GM19351 (cell line): ENCODE data around the gene CNTN4.
"Not testable (repeated sequence)": the region's sequence is repeated elsewhere in the genome, so short reads cannot be mapped to it uniquely, and the experiment has no call there.

Experiments used
- ATAC-seq: cut with Tn5 transposase; IDR thresholded peaks from one replicate; pipeline ENCODE4 v1.9.1; 2021; ENCODE audit warnings: mild to moderate bottlenecking, moderate library complexity; ENCODE audit not compliant: unreplicated experiment

The CNTN4 gene

GRCh38 chr3:2098398-2099027, at the start of gene CNTN4:
CNTN4 (plus strand) TSS chr3:2098866.
- no peak for ATAC-seq

DNA sequence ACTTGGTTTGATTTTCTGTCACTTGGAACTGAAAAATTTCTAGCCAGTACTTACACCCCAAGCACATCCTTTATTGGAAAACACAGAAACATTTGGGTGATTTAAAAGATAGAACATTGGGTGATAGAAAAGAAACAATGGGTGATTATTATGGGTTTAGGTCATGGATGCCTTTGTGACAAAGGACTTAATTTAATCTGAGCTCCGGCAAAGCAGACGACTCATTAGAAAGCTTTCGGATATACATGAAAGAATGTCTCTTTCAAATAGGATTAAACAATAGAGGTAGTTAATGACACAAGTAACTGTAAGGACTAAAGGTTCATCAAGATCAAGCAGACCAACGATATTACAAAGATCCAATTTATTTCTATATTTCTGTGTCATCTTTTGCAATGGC, 37.3 kb upstream of the CNTN4 start:
- no peak for ATAC-seq

DNA sequence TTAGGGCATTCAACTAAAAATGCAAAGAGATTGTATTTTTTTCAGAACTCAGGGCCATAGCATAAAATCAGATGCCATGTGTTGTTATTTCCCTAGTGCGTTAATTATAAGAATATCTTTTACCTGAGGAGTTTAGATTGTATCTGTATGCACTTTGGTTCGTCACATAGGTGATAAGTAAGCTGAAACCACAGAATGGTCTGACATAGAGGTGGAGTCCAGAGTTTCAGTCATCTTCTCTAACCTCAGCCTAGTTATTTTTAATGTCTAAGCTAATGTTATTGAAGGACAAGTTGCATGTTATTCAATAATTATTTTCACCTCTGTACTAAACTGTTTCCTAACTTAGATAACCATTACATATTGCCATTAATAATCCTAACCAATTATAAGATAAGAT, 27.1 kb upstream of the CNTN4 start:
- ATAC-seq, result no peak

- ATAC-seq, result no peak
These were observed 19.8 kb upstream of the CNTN4 start for GRCh38 chr3:2078821-2079220.

- ATAC-seq, result no peak
These were observed 15.7 kb upstream of the CNTN4 start for GRCh38 chr3:2082871-2083480.

DNA sequence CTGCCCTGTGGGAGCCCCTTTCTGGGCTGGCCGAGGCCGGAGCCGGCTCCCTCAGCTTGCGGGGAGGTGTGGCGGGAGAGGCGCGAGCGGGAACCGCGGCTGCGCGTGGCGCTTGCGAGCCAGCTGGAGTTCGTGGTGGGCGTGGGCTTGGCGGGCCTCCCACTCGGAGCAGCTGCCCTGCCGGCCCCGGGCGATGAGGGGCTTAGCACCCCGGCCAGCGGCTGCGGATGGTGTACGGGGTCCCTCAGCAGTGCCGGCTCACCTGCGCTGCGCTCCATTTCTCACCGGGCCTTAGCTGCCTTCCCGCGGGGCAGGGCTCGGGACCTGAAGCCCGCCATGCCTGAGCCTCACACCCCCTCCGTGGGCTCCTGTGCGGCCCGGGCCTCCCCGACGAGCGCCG, 15.1 kb upstream of the CNTN4 start:
- not testable (repeated sequence) for ATAC-seq

DNA sequence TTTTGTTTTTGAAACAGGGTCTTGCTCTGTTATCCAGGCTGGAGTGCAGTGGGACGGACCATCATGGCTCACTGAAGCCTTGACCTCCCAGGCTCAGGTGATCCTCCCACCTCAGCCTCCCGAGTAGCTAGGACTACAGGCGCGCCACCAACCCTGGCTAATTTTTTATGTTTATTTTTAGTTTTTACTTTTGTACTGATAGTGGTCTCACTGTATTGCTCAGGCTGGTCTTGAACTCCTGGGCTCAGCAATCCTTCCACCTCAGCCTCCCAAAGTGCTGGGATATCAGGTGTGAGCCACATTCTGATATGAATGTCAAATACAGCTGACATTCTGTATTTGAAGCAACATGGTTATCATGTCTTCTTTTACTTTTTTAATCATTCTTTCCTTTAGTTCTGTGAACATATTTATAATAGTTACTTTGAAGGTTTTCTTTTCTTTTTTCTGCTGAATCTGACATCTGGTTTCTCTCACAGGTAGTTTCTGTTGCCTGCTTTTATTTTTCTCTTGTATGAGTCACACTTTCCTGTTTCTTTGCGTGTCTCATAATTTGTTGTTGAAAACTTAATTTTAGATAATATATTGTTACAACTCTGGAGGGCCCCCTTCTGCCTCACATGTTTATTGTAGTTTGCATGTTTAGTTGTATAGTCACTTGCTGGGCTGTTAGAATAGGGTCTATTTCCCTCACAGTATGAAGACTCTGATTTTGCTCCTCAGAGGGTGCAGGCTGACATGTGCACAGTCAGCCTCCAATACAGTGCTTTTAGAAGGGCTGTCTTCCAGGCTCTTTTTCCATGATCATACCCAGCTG, 8.4 kb upstream of the CNTN4 start:
- no peak for ATAC-seq

GRCh38 chr3:2092758-2093157, 5.9 kb upstream of the CNTN4 start:
- ATAC-seq, result no peak

GRCh38 chr3:2094941-2095340, 3.7 kb upstream of the CNTN4 start:
- no peak for ATAC-seq

DNA sequence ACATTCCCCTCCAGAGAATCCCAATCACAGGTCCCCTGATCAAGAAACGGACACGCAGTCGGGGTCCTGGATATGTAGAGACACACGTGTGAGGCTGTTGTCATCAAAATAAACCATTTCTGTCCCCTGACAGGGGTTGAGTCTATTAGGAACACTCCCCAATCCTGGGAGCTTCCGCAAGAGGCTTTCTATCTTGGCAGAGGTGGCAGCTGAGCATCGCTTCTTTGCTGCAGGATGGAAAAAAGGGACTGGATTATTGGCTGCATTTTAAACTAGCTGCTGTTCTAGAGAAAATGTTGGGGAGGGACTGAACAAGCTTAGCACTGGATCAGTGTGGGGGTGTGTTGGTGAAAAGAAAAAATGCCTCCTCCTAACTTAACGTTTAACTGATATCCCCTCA, 2.5 kb upstream of the CNTN4 start:
- no peak for ATAC-seq

DNA sequence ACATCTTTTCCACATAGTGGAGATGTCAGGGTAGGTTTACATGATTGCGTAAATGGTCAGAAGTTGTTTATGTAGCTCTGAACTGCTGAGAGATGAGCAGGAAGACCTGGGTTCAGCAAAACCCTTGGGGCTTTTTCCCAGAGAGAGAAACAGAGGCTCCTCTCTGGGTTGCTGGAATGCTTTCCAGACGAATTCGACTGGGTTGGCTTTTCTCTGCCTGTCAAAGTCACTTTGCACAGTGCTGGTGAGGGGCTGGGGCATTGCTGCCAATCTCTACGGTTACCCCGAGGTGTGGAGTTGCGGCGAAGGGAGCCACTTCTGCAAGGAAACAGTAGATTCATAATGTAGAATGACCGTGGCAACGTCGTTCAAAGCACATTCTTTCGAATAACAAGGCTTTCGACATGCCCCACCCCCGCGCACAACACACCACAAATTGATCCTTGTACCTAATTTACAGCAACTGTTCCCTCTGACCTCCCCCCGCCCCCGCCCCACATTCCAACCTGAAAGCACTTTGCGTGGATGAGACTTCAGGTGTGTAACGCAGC, 950 bp upstream of the CNTN4 start:
- ATAC-seq, result no peak

DNA sequence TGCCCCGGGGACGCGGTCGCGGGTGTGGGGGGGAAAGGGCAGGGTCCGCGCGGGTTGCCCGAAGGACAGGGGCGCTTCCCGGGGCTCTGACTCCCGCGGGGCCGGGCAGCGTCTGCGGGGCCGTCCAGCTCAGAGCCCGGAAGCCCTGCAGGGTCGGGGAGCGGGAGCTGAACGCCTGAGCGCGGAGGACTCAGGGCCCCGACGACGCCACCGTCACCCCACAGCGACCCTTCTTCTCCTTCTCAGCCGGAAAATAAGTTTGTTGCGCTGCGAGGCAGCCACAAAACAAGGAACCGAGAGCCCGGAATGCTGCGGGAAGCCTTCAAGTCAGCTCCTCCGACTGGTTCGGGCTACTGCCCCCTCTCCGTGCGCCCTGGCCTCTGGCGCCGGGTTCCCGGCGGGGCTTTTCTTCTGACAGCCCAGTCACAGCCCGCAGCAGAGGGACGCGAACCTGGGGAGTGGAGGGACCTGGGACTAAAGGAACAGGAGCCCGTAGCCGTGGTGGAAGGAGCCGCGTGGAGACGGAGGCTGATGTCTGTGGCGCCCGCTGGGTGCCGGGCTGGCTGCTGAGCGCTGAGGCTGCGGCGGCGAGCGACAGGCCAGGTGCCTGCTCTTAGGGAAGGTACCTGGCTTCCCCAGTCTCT, 484 bp downstream of the CNTN4 start:
- no peak for ATAC-seq

DNA sequence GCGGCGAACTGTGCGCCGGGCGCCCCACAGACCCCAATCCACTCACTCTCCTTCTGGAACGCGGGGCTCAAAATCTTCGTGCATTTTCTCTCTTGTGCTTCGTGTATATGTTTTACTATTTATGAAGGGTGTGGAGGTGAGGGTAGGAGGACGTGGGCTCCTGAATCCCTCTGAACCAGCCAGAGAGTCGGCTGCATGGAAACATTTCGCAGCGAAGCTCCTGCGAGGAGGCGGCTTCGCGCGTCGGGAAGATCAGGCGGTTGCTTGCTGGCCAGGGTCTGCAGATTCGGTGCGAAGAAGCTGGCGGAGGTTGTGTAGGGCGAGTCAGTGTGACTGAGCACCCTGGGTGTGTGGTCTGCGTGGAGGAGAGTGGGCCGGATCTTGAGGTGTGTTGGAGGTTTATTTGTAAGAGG, 1.1 kb downstream of the CNTN4 start:
- ATAC-seq, result no peak

GRCh38 chr3:2106438-2106837, 7.8 kb downstream of the CNTN4 start:
- no peak for ATAC-seq

DNA sequence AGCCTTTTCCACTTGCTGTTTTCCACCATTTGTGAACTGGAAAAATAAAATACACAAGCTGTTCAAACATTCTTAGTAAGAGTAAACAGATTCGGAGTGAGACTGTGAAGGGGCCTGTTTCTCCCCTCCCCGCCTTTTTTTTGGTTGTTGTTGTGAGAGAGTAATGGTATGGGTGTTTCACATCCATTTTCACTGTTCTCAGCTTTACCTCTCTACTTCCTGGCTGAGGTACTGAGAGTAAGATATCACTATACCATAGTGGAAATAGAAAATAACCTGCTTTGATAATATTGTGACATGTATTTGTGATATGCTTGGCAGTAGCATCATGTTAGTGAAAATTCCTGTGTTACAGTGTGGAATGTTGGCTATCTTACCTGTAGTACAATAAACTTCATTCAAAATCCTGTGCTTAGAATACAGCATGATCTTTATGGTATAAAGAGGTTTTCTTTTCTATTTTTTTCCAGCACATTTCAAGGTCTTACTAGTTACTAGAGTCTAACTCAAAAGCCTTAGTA, 12.0 kb downstream of the CNTN4 start:
- ATAC-seq, result no peak

DNA sequence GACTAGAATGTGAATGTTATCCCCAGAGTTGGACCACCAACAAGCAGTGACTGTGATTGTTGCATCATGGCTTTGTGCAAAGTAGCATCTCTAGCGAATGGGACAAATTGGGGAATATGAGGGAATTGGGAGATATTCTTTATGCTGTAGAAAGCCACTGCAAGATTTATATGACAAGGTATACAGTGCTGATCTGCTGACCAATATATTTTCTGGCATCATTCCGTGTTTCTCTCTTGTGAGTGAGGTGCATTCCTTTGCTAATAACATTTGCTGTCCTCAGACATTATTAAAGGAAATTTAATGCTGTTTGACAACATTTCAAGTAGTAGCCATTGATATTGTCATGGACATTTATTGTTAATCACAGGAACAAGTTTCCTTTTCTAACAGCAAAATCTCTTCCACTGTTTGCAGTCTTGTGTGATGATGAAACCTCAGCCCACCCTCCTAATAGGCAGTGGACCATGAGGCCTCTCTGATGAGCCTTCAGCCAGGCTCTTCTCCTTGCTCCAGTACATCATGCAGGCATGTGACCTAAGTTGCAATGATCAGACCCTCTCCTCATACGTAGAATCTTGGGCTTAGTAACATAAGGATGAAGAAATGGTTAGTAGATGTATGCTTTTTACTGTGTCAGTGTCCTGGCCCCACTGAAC, 16.1 kb downstream of the CNTN4 start:
- ATAC-seq, result no peak

DNA sequence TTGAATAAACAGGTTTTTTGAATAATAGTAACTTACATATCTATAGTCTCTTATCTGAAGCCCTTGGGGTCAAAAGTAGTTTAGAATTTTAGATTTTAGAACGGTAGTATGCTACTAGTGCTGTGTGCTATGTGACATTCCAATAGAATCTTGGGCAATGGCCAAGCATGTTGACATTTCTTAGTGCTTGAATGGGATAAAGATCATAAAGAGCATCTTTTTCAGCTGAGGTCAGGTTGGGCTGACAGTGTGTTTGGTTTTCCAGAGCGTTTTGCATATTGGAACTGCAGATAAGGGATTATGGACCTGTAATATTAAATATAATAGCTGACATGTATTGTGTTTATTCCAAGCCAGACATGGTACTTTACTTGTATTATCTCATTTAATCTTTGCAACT, 32.1 kb downstream of the CNTN4 start:
- no peak for ATAC-seq

GRCh38 chr3:2133146-2133545, 34.5 kb downstream of the CNTN4 start:
- no peak for ATAC-seq

DNA sequence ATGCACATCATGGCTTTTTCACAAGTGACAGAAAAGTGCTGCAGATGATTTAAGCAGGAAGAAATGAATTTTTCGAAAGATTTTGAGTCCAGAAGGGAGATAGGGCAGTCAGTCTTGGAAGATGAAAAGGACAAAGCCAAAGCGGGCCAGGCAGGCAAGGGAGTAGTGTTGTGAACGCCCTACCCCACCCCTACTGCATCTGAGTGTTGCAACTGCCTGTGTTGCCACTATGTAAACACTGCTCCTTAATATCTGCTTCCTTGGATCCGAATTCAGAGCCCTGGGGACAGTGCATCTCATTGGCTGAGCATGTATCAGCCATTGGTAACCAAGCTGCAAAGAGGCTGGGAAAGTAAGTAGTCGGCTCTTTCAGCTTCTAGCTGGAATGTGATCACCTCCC, 39.0 kb downstream of the CNTN4 start:
- ATAC-seq, result no peak

GRCh38 chr3:2141482-2141881, 42.8 kb downstream of the CNTN4 start:
- ATAC-seq, result no peak
